HG03439 (cell line): Measurements from ENCODE around the gene CHMP2B.
A peak's percentile ranks its signal among the peaks of the same experiment; 100 is the strongest.

Experiments
- ATAC-seq: cut with Tn5 transposase; IDR thresholded peaks from one replicate; pipeline ENCODE4 v1.9.1; 2021; ENCODE audit warnings: mild to moderate bottlenecking, moderate library complexity; ENCODE audit not compliant: unreplicated experiment

Gene CHMP2B, protein sequence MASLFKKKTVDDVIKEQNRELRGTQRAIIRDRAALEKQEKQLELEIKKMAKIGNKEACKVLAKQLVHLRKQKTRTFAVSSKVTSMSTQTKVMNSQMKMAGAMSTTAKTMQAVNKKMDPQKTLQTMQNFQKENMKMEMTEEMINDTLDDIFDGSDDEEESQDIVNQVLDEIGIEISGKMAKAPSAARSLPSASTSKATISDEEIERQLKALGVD

DNA sequence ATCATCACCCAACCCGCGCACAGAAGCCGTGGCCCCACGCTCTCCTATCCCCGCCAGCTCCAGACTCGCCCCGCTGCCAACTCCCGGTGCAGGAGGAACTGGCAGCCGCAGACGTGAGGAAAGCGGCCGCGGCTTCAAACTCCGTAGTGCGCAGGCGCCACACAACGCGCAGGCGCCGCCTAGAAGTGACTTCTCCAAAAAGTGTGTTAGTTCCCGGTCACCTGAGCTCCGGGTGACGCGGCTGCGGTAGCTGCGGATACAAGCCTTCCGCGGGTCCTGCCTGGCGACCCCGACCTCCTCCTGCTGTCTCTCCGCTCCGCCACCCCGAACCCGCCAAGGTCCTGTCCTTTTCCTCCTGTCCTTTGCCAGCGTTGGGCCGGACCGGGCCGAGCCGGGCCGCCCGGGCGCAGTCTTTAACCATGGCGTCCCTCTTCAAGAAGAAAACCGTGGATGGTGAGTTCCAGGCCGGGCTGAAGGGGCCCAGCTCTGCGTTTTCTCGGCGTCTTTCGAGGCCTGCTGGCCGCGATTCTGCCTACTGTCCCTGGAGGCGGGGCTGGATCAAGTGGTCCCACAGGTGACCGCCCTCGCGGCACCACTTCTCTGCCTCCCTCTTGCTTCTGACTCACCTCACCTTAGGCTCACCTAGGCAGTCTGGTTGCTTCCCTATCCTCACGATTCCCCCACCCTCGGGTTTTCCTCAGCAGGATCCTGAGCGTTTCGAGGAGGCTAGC lies at the start of gene CHMP2B:
Gene CHMP2B, plus strand, starts transcription at position 206 of the 731 bp plus-strand sequence. Its CDS starts 214 bp downstream, at position 420.
- peak; percentile 99 for ATAC-seq

DNA sequence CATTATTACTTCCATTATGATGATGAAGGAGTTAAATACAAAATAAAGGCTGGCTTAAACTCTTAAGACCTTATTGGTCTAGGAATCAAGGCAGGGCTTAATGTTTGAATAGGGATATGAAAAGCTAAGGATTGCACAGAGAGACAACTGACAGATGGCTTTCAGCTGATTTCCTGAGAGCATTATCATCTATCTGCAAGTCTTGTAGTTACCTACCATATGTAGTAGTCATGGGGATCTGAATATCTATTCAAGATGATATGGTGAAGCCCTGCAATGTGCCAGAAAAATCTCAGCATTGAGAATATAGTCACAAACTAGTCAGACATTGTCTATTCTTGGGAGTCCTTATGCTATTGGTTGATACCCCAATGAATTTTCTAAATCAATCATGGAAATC lies 47.5 kb upstream of the CHMP2B start:
- no peak for ATAC-seq

DNA sequence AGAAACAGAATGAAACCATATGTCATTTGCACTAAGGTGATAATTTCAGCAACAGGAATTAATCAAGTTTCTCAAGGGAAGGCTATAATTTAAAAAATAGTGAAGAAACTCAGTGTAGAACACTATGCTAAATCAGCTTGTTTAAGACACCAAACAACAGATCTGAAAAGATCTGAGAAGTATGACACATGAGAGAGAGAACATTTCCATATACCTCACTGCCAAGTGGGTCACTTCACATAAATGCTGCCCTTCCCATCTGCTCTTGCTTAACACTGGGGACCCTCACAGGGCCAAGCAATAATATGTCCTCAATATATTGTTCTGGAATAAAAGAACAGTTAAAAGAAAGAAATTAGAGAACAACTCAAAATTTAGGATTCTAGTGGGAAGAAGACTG lies 45.6 kb upstream of the CHMP2B start:
- ATAC-seq = no peak

DNA sequence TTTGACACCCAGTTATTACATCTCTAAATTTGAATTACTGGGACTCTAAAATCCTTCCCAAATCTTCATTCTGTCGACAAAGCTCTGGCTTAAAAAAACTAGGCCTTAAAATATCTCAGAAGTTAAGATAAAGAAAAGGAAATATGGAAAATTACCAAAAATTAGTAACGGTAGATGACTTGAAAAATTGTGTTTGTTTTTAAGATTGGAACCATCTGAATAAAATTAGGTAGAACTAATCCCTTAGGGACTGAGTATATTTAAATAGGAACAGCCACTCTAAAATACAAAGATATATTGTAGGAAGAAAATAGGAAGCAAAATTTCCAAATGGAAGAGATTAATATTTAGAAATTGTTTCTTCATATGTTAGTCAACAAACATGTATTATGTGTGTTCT lies 45.1 kb upstream of the CHMP2B start:
- no peak for ATAC-seq

DNA sequence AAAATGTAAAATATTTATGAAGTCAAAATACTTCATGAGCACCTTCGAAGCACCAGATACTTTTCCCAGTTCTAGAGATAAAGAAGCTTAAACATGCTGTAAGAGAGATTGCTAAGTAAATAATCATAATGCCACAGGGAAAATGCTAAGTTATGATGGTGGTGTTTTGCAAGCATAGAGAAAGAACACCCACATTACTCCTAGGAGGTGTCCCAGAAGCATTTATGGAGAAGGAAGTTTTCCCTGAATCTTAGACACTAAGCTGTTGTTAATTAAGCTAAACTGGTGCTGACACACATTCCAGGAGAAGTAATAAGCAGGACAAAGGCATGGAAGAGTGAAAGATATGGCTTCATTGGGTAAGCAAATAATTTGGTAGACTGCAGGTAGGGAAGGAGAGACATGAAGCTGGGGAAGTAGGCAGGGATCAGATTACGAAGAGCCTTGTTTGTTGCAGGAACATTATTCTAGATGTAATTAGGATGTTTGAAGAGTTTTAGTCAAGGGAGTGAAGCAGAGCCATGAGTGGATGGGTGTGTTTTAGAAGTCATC lies 40.4 kb upstream of the CHMP2B start:
- ATAC-seq = no peak

DNA sequence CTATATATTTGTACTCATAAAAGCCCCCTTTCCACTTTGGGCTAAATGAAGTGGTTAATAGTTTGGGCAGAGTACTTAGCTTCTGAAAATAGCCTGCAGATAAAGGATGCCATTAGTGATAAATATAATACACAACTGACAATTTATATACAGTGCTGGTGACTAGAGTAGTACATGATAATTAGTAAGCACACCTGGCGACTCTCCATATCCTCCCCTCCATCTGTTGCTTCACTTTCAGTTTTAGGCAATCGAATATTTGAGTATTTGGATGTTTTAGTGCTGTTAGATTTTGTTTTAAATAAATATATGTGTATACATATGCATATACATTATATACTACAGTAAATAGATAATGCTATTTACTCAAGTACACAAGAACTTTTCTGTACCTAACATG lies 35.9 kb upstream of the CHMP2B start:
- ATAC-seq = no peak

DNA sequence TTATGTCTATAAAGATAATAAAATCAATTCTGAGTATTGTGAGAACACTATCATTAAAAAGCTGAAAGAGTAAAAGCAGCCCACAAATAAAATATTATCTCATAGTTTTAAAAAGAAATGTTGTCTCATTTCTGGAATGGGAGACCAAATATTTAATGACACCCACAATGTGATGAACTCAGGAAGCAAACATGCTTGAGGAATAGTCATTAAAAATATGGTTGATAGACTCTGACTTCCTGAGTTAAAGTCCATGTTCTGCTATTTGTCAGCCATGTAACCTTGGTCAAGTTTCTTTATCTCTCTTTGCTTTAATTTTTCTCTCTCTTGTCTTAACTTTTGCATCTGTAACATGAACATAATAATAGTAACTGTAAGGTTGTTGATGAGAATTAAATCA lies 35.5 kb upstream of the CHMP2B start:
- no peak for ATAC-seq

DNA sequence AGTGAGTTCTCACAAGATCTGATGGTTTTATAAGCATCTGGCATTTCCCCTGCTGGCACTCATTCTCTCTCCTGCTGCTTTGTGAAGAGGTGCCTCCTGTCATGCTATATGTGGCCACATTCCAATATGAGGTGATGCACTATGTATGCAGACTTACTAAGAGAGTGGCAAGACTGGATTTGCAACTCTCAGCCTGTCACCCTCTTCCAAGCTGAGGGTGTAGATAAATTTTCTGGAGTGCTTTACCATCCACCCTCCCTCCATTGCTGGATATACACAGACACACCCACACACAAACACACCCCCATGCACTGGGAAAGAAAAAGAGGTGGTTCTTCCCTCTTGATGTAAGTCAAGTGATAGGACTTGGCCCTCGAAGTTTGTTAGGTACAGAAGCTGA lies 30.2 kb upstream of the CHMP2B start:
- no peak for ATAC-seq

DNA sequence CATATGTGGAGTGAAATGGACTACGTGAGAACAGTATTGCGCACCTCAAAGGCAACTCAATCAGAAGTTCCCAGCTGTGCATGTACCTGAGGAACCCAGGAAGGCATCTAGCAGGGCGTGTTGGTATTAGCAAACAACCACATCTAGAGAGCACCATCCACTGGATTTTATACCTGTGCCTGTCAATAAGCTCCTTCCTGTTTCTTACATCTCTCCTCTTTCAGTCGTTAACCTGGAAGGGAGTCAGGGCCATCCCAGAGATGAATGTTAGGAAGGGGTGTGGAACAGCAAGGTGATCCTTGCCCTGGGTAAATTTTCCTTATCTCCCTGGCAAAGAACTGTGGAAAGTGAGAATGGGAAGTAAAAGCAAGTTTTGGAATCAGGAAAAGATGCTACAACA lies 29.6 kb upstream of the CHMP2B start:
- ATAC-seq = no peak

DNA sequence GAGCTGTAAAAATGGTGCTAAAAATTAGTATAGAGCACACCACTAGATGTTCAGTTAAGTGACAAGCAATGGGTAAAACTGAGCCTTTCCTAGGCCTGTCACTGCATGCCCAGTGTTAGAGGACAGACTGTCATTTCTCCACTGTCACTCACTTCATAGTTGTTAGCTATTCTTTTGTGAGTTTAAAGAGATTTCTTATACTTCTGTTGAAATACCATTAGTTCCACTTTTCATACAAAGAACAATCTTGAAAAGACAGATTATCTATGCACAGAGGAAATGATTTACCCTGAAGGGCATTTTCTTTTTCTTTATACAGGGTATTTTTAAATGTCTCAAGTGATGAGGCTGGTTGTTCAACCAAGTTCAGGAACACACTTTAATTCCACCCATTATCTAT lies 28.3 kb upstream of the CHMP2B start:
- ATAC-seq = no peak

DNA sequence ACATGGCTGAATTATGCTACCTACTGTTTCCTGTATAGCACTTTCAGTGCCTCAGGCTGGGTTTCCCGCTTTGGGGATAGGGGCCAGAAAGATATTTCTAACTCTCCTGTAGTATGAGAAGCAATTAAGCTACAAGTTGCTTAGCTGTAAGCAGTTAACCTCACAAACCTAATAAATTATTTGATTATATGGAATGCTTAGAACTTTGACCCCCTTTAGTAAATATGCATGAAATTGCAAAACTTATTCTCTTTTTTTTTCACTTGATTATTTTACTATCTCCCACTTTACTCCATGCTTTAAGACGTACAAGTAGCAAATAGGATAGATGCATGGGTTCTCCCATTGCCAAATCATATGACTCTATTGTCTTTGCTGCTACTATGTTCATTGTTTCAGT lies 27.5 kb upstream of the CHMP2B start:
- no peak for ATAC-seq

DNA sequence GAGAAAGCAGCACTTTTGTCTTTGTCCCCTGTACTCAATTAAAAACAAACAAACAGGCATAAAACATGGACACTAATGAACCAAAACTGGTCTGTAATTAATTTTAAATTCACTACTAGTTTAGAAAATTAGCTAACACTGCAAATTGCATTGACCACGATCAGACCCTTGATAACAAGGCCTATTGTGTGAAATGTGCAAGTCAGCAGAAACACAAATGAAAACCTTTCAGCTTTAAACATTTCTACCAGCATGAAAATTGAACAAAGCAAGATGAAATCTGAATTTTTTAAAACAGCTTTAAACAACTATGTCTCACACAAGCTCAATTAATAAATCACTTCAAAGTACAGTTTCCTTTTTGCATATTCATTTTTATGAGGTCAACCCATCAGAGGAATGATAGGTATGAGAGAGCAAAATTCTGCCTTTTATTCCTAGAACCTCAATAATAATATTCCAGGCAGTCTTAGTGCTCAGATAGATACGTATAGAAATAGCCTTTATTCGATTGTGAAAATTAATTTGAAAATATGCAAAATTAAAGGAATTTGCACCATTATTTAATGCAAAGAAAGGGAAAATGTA lies 27.0 kb upstream of the CHMP2B start:
- ATAC-seq = no peak

DNA sequence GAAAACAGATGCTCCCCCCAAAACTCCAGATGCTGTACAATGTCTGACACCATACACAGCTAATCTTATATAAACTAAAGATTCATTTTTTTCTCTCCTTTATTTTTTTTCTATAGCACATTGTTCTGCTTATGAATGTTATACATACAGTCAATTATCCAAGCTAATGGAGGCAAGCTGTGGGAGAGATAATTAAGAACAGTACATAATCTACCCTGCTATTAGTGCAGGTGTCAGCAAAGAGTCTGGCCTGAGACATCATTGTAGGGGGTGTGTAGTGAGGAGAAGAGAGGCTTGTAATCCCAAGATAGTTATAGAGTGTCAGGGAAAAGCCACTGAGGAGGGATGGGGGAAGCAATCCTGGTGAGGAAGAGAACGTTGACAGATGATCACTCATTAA lies 25.4 kb upstream of the CHMP2B start:
- no peak for ATAC-seq

DNA sequence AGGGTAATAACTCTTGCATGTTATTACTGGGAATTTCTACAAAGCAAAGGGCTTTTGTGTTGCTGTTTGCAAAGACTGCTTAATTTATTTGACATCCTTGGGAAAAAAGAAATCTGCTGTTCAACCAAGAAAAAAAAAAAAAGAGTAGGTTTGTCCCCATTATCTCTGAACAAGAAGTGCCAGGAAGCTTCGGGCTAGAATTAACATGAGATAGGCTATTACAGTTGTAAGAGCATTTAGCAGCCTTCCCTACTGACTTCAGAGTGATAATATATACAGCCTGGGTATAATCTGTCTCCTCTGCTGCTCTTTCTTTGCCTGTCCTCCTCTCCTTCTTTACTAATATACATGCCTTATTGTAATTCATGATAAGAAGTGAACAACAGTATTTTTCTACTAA lies 23.3 kb upstream of the CHMP2B start:
- ATAC-seq = no peak

DNA sequence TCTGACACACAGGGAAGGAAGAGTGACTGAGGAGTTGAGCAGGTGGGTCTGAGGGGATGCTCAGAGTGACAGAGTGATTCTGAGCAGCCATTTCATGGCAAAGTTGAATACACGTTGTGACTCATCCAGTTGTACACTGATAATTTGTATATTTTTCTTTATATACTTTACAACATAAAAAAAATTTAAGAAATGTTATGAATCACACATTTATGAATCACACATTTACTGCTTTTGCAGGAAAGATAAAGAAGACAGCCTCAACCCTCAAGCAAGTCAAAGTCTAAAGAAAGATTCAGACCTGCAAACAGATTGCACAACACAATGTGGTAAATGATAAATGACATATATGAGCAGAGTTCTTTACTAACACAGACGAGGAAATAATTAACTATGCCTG lies 21.0 kb upstream of the CHMP2B start:
- no peak for ATAC-seq

DNA sequence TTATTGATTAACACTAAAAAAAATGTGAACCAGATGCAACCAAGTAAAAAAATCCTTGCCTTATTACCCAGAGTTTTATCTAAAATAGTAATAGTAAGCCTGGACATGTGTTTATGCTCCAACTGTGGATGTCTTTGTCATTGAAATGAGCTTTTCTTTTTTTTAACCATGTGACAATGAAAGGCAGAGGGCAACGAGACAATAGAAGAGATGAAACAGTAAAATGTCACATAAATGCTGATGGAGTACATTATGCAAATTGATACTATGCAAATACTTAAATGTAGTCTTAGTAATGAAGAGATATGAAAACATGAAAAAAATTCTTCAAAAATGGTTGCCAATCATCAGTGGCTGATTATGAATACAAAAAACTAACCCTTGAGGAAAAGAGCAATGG lies 20.5 kb upstream of the CHMP2B start:
- ATAC-seq = no peak

DNA sequence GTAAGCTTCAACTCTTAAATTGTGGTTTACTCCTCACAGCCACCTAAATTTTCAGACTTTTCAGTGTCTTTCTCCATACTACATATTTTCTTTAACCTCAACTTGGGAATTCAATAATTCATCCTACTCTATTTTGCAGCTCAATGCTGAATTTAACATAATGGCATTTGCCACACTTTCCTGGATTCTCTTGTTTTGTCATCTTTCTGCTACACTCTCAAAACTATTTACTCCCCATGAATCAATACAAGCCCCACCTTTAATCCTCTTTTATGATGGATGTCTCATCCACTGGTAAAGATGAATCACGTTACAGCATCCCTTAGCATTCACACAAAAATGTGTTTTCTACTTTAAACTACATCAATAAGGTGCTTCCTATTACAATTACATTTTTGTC lies 19.6 kb upstream of the CHMP2B start:
- no peak for ATAC-seq

DNA sequence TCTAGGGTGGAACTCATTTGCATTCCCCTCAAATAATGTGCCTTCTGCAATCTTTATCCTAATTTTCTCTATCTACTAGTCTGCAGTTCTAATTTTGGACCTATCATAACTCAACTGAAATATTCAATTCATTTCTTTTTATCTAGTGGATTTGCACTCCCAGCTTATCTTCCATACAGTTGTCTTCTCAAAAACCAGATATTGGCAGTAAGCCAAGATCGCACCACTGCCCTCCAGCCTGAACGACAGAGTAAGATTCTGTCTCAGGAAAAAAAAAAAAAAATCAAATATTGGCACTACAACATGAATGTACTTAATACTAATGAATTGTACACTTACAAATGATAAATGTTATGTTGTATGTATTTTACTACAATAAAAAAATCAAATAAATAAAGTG lies 18.0 kb upstream of the CHMP2B start:
- ATAC-seq = no peak

DNA sequence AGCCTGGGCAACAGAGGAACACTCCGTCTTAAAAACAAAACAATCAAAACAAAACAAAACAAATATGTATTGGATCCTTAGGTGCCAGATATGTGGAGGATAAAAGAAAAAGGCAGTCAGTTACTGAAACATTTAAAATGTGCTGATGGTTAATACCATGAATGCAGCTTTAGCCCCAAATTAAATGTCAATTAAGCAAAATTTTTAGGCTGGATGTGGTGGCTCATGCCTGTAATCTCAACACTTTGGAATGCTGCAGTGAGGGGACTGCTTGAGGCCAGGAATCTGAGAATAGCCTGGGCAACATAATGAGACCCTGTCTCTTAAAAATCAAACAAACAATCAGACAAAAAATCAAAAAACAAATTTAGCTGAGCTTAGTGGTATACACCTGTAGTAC lies 8.5 kb upstream of the CHMP2B start:
- ATAC-seq = no peak

DNA sequence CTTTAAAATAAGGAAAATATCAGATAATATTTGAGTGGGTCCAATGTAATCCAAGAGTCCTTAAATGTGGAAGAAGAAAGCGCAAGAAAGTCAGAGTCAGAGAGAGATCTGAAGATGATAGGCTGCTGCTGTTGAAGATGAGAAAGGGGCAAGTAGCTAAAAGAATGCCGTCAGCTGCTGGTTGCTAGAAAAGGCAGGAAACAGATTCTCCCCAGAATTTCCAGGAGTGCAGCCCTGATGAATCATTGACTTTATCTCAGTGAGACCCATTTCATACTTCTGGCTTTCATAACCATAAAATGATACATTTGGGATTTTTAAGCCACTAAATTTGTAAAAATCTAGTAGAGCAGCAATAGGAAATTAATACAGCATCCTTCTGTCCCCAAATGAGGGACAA lies 7.5 kb upstream of the CHMP2B start:
- ATAC-seq = no peak

DNA sequence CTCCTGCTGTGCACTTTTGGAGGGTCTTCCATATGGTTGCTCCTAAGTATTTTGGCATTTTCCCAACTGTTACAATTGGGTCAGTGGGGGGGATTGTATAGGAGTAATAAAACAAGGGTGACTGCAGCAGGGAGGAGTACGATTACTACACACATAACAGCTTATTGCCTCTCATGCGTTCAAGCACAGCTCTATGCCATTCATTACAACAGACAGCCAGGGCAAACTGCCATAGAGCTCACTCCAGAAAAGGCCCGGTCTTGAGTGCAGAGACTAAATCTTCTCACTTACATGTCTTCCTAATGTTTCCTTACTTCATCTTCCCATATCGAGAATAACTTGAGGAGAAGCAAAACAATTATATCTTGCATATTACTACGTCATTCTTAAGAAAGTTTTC lies 1.4 kb upstream of the CHMP2B start:
- ATAC-seq = no peak

DNA sequence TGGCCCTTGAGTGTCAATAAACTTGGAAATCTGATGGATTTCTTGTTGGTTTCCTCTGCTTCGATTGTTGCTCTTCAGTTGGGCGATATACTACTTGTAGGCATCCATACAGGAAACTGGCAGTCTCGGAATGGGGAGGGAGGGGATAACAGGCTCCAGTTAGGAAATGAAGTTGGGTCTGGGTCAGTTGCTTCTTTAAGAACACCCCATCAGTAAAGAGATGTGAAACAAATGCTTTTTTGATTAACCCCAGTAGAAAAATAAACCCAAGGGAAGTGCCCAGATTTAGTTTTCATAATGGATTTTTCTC lies 681 bp downstream of the CHMP2B start:
- peak; percentile 0 for ATAC-seq
